Hepatocyte (in vitro differentiated cells): ENCODE measurements around the gene KBTBD6. TPM values are rescaled to one million over a fixed set of nuclear protein-coding genes. Genes with fewer than 3 reads are reported as not detected.

Experiments
- DNase-seq: peaks from one replicate; pipeline ENCODE4 v3.0.0-alpha.2; 2016; ENCODE audit warnings: low spot score
- H2AFZ ChIP-seq: fragments of 200-600 bp; sonication (generic); 2 replicates; pipeline ENCODE4 v1.6.0; 2016; ENCODE audit warnings: antibody characterized with exemption, mild to moderate bottlenecking
- H3K27ac ChIP-seq: fragments of 200-600 bp; sonication (generic); 2 replicates; pipeline ENCODE4 v1.5.1; 2016; ENCODE audit warnings: mild to moderate bottlenecking
- H3K27me3 ChIP-seq: fragments of 200-600 bp; sonication (generic); 2 replicates; pipeline ENCODE4 v1.6.1; 2016
- H3K36me3 ChIP-seq: fragments of 200-600 bp; sonication (generic); replicated peaks from 2 replicates; pipeline ENCODE4 v1.5.1; 2016; ENCODE audit warnings: low read depth; ENCODE audit not compliant: insufficient read depth
- H3K4me1 ChIP-seq: fragments of 200-600 bp; sonication (generic); 2 replicates; pipeline ENCODE4 v1.5.1; 2016; ENCODE audit warnings: mild to moderate bottlenecking, moderate library complexity; ENCODE audit not compliant: insufficient read depth
- H3K4me2 ChIP-seq: fragments of 200-600 bp; sonication (generic); 2 replicates; pipeline ENCODE4 v1.6.0; 2016
- H3K4me3 ChIP-seq: fragments of 200-600 bp; sonication (generic); 2 replicates; pipeline ENCODE4 v1.5.1; 2016; ENCODE audit warnings: mild to moderate bottlenecking
- H3K79me2 ChIP-seq: fragments of 200-600 bp; sonication (generic); 2 replicates; pipeline ENCODE4 v1.6.0; 2017; ENCODE audit warnings: mild to moderate bottlenecking
- H3K9me2 ChIP-seq: fragments of 200-600 bp; sonication (generic); replicated peaks from 2 replicates; pipeline ENCODE4 v1.6.0; 2017; ENCODE audit warnings: mild to moderate bottlenecking; ENCODE audit not compliant: insufficient read depth
- H3K9me3 ChIP-seq: fragments of 200-600 bp; sonication (generic); 2 replicates; pipeline ENCODE4 v1.5.1; 2016; ENCODE audit warnings: low read depth, mild to moderate bottlenecking
- H4K20me1 ChIP-seq: fragments of 200-600 bp; sonication (generic); 2 replicates; pipeline ENCODE4 v1.6.0; 2016; ENCODE audit warnings: mild to moderate bottlenecking; ENCODE audit not compliant: insufficient read depth, poor library complexity, severe bottlenecking
- CTCF ChIP-seq: fragments of 200-600 bp; sonication (generic); IDR thresholded peaks from 2 replicates; pipeline ENCODE4 v1.5.1; 2016; ENCODE audit warnings: antibody characterized with exemption, mild to moderate bottlenecking; ENCODE audit not compliant: poor library complexity
- EZH2 ChIP-seq: fragments of 200-600 bp; sonication (generic); IDR thresholded peaks from 2 replicates; pipeline ENCODE4 v1.6.1; 2016; ENCODE audit warnings: antibody characterized with exemption, mild to moderate bottlenecking, borderline replicate concordance
- EZH2phosphoT487 ChIP-seq: fragments of 200-600 bp; sonication (generic); IDR thresholded peaks from one replicate; pipeline ENCODE4 v1.6.1; 2018; ENCODE audit warnings: antibody characterized with exemption, mild to moderate bottlenecking, low read depth, moderate library complexity; ENCODE audit not compliant: unreplicated experiment, severe bottlenecking
- WGBS: methylation state at CpG from one replicate; pipeline ENCODE4 v1.1.6; 2016; ENCODE audit warnings: low lambda C conversion rate; ENCODE audit errors: missing lambda C conversion rate; 5-methylcytosine and 5-hydroxymethylcytosine counted together
- polyA plus RNA-seq: library from polyadenylated mRNA; unstranded; fragments of >200 nt; fragmentation: Nextera tagmentation; extraction: Ambion mirVana; gene quantifications from 2 replicates; pipeline ENCODE4 v1.2.1, GENCODE V29; 2016
- total RNA-seq: library from RNA; depleted of rRNA; stranded (reverse); fragments of >200 nt; gene quantifications from 2 replicates; pipeline ENCODE4 v1.2.3, GENCODE V29; 2014

Gene KBTBD6
- 6.9 and 8.7 TPM in 2 replicates for total RNA-seq
- polyA plus RNA-seq = 3.5 TPM in 2 replicates

- Histone ChIP-seq H4K20me1 (no peaks in the 10 kb centered on the region), H3K36me3 (no peaks in the 10 kb centered on the region), H3K4me2 (peak within 1 kb of the TSS; percentile 83), H3K9me2 (no peaks in the 10 kb centered on the region), H3K4me3 (peak within 1 kb of the TSS; percentile 48), H3K27ac (peak within 1 kb of the TSS; percentile 32), H3K27me3 (no peaks in the 10 kb centered on the region), H3K79me2 (peaks cover 37% of the 10 kb centered on the region), H2AFZ (peak within 1 kb of the TSS; percentile 85), H3K4me1 (peaks cover 15% of the 10 kb centered on the region), H3K9me3 (no peaks in the 10 kb centered on the region)
- WGBS = under 1% methylated on average over 44 of the region's 45 CpGs
- DNase-seq = peak; percentile 98
- TF ChIP-seq EZH2 (no peak), CTCF (no peak), EZH2phosphoT487 (no peak)
Measured at GRCh38 chr13:41132512-41133152, at the start of gene KBTBD6. KBTBD6 (minus strand) TSS chr13:41132802; CDS start chr13:41132511, 291 bp downstream.

DNA sequence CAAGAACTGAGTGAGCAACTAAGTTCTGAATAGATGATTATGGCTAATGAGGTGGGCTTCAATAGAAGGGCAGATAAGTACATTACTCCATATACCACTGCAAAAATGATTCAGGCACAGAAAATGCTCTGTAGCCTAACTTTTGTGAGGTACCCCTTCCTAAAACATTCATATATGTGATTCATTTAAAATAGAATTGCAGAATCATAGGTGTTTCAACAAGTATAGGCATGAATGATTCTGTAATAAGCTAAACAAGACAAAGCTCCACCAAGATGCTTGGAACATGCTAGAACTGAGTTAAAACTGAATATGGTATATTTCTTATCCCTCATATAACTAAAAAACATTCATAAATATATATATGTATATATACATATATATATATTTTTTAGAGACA is 49.6 kb upstream of the KBTBD6 start:
- H3K27me3 ChIP-seq = no peaks in the 10 kb centered on the region
- TF ChIP-seq EZH2 (no peak), EZH2phosphoT487 (no peak), CTCF (no peak)
- no peaks in the 10 kb centered on the region for H3K9me2 ChIP-seq
- H2AFZ ChIP-seq = no peak overlapping the region
- no peaks in the 10 kb centered on the region for H3K9me3 ChIP-seq
- no peak overlapping the region for H3K27ac ChIP-seq
- no peaks in the 10 kb centered on the region for H3K4me1 ChIP-seq
- no peaks in the 10 kb centered on the region for H3K36me3 ChIP-seq
- no peak overlapping the region for H3K4me2 ChIP-seq
- DNase-seq = no peak
- H3K79me2 ChIP-seq = no peaks in the 10 kb centered on the region
- no peak overlapping the region for H3K4me3 ChIP-seq
- no peaks in the 10 kb centered on the region for H4K20me1 ChIP-seq

DNA sequence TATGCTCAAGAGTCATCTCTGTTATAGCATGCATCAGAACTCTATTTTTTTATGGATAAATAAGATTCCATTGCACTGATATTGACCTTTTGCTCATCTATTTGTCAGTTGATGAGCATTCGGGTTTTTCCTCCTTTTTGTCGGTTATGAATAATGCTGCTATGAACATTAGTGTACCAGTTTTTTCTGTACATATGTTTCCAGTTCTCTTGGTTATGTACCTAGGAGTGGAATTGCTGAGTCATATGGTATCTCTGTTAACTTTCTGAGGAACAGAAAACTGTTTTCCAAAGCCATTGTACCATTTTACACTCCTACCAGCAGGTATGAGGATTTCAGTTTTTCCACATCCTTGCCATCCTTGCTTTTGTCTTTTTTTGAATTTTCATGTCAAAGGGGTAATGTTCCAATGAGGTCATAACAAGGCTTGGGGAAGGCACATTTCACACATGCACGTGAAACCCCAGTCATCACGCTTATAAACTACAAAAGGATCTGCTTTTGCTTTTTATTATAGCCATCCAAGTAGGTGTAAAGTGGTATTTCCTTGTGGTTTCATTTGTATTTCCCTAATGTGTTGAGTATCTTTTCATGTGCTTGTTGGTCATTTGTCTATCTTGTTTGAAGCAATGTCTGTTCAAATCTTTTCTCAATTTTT is 47.1 kb upstream of the KBTBD6 start:
- Histone ChIP-seq H3K27ac (no peak overlapping the region), H3K79me2 (no peaks in the 10 kb centered on the region), H3K4me3 (no peak overlapping the region), H3K9me3 (no peaks in the 10 kb centered on the region), H3K4me2 (no peak overlapping the region), H3K27me3 (no peaks in the 10 kb centered on the region), H3K4me1 (no peaks in the 10 kb centered on the region), H3K9me2 (no peaks in the 10 kb centered on the region), H2AFZ (no peak overlapping the region), H4K20me1 (no peaks in the 10 kb centered on the region), H3K36me3 (no peaks in the 10 kb centered on the region)
- no peak for TF ChIP-seq CTCF
- TF ChIP-seq EZH2 = no peak
- no peak for TF ChIP-seq EZH2phosphoT487
- 86% methylated on average over 4 of the region's 4 CpGs for WGBS
- no peak for DNase-seq
